Breast epithelium (tissue), 3 donors: ENCODE data around the gene L3MBTL2.

Source experiments
- CTCF ChIP-seq, 3 donors: fragments of 450-650 bp; IDR thresholded peaks; one replicate each; pipeline ENCODE4 v1.5.1; 2016 to 2017; ENCODE audit warnings: antibody characterized with exemption in 3 of 3, mild to moderate bottlenecking in 3 of 3, moderate library complexity in 3 of 3
- POLR2A ChIP-seq: fragments of 450-650 bp; IDR thresholded peaks from one replicate; pipeline ENCODE4 v1.6.1; 2016; ENCODE audit warnings: antibody characterized with exemption, mild to moderate bottlenecking, moderate library complexity
- POLR2AphosphoS5 ChIP-seq, 3 donors: sonication (generic); formaldehyde crosslinking; IDR thresholded peaks; one replicate each; pipeline ENCODE4 v1.6.1; 2017; ENCODE audit warnings: antibody characterized with exemption in 3 of 3

GRCh38 chr22:41157083-41157482 is 48.0 kb upstream of the L3MBTL2 start:
- TF ChIP-seq CTCF (IDR thresholded peaks at IDR 0.05) (no peak), POLR2AphosphoS5 (IDR thresholded peaks at IDR 0.05) (no peak), POLR2A (no peak)
